ENCODE results near the gene LHX5.

Gene LHX5

DNA sequence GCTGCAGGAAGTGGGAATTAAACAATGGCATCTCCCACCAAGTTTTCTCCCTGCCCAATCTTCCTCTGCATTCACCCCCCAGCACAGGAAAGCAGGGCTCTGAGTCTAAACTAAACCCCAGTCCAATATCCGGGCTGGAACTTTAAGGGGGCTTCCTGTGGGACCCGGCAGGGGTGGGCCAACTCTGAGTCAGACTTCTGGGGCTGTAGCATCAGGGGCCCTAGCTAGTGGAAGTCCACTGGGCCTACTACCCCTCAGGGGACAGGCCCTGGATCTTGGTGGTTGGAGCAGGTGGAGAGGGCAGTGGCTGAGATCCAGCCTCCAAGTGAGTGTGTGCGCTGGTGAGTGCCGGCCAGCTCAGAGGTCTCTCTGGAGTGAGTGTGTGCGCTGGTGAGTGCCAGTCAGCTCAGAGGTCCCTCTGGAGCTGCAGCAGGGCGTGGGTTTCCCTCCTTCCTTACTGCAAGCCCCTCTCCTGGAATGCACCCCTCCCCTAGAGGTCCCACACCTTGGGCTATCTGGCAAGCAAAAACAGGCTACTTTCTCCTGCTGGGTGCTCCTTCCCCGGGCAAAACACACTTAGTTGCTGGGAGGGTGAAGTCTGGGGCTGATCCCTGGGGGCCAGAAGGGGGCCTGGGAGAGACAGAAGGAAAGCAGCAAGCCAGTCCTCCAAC, 5.6 kb upstream of the LHX5 start:
- DNase-seq, result no peak

DNA sequence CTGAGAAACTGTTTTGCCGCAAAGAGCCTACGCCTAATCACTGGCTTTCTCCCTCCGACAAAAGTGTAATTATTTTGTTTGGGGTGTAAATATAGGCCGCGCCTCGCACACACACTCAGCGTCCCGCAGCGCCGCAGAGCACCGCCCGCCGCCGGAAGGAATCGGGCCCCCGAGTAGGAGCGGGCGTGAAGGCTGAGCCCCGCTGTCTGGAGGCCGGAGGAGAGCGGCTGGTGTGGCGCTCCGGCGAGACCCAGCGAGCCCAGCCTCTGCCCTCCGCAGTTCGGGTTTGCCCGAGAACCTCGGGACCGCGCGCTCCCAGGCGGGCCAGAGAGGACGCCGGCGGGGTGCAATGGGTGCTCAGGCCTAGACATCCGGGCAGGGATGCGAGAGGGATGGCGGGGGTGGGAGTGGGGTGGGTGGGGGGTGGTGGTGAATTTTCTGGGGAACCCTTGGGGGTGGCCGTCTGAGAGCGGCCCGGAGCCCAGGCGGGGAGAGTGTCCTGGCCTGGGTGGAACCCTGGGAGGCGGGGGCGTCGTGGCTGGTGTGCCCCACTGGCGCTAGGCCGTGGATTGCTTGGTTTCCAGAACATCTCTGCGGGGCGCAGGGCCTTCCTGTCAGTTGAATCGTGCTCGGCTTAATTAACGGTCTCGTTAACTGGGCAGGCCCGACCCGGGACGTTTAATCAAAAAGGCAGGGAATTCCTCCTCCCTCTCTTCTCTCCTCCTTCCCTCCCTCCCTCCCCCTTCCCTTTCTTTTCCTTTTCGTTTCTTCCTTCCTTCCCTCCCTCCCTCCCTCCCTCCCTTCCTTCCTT, 4.7 kb upstream of the LHX5 start:
- DNase-seq, result no peak

- DNase-seq, result no peak
Measured at GRCh38 chr12:113475451-113476175, 3.9 kb upstream of the LHX5 start.

GRCh38 chr12:113474635-113475436, 3.2 kb upstream of the LHX5 start:
- no peak for DNase-seq

- no peak for DNase-seq
Measured at GRCh38 chr12:113473942-113474341, 2.3 kb upstream of the LHX5 start.

GRCh38 chr12:113473400-113473799, 1.7 kb upstream of the LHX5 start:
- DNase-seq, result no peak

GRCh38 chr12:113472191-113473121, 785 bp upstream of the LHX5 start:
- DNase-seq, result no peak

DNA sequence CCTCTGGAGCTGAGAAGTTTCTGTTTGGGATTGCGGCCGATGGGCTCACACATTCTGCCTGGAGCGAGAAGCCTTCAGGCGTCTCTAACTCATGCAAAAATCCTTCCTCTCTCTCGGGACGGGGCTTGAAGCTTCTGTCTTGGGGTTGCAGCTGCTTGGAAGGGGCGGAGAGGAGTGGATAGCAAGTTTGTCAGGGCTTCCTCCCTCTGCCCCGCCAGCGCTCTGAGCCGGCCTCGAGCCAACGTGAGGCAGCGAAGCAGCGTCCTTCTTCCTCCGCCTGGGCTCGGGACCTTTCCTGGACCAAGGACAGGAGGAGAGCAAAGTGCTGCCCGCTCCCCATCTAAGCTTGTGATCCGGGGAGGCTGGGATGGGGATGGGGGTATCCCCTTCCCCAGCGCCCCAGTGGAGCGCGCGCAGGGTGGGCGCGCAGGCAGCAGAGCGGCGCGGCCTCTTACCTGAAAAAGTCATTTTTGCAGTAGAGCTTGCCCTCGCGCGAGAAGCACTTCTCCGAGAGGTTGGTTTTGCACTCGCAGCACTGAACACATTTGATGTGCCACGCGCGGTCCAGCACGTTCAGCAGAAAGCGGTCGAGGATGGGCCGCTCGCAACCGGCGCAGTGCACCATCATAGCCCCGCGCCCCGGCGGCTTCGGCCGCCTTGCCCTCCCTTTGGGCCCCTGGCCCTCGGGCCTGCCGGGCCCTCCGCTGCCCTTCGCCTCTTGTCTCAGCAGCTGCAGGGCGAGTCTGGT, 626 bp downstream of the LHX5 start:
- DNase-seq, result no peak

GRCh38 chr12:113469949-113470743, 1.5 kb downstream of the LHX5 start:
- DNase-seq, result no peak

GRCh38 chr12:113469224-113469948, 2.3 kb downstream of the LHX5 start:
- DNase-seq, result no peak

DNA sequence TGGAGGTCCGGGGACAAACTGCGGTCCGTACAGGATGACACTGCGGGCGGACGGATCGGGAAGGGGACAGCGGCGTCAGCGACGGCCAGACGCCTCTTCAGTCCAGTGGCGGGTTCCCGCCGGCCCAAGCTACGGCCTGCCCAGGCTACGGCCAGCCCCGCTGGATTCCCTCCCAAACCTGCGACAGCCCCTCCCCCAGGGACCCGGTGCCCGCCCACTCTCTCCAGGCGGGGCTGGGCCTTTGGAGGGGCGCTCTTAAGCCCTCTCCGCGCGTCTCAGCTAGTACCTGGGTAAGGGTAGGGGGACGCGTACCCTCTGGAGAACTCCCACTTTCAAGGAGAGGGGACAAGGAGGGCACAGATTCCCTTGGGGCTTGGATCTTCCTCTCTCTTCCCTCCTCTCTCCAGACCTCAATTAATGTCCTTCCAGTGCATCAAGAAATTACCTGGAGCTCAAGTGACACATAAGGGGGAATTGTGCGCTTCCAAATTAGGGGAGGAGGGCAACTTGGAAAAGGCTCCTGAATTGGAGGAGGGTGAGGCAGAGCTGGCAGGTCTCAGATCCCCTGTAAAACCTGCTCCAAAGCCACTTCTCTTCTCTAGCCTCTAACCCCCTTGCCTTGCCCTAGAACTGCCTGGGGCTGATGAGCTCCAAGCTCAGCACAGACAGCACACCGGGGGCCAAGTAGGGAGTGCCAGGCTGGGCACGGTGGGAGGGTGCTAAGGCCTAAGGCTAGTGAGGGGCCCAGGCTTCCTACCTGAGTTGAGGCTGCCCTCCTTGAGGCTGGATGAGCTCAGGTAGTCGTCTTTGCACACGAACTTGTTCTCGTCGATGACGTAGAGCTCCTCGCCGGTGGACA, 3.1 kb downstream of the LHX5 start:
- DNase-seq, result no peak

DNA sequence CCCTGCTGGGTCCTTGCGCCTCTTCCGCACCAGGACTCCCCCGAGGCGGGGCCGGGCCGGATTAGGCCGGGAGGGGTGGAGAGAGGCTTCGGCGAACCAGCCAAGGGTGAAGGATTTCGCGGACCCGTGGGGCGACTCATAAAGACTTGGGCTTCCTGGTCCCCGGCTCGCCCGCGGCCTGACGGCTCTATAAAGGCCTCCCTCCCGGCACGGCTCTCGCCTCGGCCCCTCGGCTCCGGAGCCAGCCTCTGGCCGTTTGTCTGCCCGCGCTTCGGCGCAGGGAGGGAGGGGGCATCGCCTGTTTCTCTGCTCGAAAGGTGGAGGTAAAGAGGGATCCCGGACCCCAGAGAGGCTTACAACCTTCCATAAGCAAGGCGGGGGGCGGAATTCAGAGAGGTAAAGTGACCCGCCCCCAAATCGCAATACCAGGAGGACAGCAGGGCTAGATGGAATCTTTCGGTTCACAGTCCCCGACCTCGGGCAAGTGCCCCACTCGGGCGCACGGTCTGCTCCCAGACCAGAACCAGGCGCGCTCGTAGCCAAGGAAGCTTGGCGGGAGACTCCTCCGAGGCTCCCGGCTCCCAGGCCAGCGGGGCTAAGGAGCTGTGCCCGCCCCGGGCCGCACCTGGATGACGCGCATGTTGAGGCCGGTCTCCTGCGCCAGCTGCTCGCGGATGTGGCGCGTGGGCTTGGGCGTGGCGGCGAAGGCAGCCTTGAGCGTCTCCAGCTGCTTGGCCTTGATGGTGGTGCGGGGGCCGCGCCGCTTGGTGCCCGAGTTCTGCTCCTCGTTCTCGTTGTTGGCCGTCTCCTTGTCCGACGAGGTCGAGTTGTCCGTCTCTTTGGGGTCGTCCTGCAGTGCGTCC, 3.9 kb downstream of the LHX5 start:
- no peak for DNase-seq

DNA sequence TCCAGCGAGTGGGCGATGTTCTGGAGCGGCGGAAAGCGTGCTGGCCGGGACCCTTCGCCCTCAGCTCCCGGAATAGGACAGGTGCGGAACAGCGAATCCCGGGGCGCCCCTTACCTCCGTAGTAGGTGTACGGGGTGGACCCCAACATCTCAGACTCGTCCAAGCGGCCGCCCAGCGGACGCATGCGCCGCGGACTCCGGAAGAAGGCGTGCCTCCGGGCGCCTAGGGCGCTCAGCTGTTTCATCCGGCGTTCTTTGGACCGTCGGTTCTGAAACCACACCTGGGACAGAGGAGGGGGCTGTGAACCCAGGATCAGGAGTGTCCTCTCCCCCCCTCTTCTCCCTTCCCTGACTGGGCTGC, 4.5 kb downstream of the LHX5 start:
- DNase-seq, result no peak

GRCh38 chr12:113466454-113467141, 5.1 kb downstream of the LHX5 start:
- DNase-seq, result no peak

DNA sequence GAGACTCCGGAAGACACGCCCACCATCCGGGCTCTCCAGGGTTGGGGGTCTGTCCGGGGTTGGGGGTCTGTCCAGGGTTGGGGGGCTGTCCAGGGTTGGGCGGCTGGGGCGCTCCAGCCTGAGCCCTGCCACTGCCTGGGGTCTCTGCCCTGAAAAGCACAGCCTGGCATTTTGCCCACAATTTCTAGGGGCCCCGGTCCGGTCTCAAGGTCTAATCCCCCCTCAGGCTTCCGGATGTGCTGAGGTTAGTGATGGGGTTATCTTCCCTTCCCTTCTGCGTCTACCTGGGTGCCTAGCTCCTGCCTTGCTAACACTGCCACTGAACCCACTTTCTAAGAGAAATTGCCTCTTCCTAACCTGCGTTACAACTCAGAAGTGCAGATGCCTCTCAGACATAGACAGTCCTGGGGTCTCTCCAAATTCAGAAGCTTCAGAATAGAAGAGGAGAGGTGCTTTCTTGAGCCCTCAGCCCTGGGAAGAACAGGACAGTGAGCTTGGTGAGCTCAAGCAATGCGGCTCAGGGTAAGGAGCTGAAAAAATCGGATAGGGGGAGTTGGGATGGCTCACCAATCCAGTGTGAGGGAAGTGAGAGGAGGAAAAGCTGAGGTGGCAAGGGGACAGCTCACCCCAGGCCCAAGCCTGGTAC, 5.7 kb downstream of the LHX5 start:
- no peak for DNase-seq
